GM19324 (cell line): ENCODE data around the gene FAM24A.
"Not testable (repeated sequence)": the region's sequence is repeated elsewhere in the genome, so short reads cannot be mapped to it uniquely, and the experiment has no call there.

Experiments used
- ATAC-seq: cut with Tn5 transposase; IDR thresholded peaks from one replicate; pipeline ENCODE4 v1.9.1; 2021; ENCODE audit warnings: mild to moderate bottlenecking, moderate library complexity; ENCODE audit not compliant: unreplicated experiment, low FRiP score

The FAM24A gene

DNA sequence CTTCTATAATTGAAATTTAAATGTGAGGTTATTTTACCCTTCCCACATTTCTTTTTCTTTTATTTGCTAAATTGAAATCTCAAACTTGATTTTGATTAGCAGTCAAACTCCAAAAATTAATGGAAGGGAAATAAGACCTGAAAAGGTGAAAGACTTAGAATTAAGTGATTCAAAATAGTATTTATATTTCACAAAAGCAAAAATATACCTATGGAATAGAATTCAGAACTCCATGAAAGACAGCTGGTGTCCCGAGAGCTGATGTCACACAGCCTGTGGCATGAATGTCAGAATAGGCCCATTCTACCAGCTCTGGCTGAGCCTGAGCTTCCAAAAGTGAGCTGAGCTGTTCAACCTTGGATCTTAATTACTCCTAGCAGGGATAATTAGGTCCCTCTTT, at the start of gene FAM24A:
FAM24A (plus strand) TSS at position 301 of the 400 bp plus-strand sequence. CDS start 1,025 bp downstream, outside the sequence.
- ATAC-seq = no peak

- ATAC-seq = no peak
Observed at GRCh38 chr10:122861711-122862161, 48.7 kb upstream of the FAM24A start.

- ATAC-seq = no peak
Observed at GRCh38 chr10:122863216-122864193, 46.9 kb upstream of the FAM24A start.

DNA sequence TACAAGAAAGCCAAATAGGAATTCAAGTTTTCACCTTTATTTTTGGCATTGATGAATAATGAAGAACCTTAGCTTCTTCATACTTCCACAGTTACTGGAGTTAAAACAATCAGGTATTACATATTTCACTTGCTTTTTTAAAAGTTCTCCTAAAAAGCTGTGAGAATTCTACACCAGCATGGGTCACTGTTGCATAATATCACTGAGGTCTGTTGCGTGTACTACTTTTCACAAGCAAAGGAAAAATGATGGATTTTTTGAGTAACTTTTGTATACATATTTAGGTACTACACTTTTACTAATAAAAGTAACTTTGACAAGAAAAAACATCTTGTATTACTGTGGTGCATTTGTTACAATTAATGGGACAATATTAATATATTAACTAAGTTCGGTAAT, 46.2 kb upstream of the FAM24A start:
- no peak for ATAC-seq

DNA sequence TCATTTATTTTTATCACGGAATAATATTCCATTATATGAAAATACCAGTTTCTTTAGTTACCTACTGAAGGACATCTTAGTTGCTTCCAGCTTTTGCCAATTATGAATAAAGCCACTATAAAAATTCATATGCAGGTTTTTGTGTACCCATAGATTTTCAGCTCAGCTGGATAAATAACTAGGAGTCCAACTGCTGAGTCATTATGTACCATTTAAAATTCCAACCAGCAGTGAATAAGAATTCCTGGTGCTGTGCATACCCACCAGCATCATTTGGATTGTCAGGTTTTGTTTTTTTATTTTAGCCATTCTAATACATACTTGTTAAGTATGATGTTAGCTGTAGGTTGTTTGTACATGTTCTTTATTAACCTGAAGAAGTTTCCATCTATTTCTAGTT, 45.5 kb upstream of the FAM24A start:
- ATAC-seq = no peak

GRCh38 chr10:122866757-122867482, 43.5 kb upstream of the FAM24A start:
- ATAC-seq = not testable (repeated sequence)

GRCh38 chr10:122868768-122869167, 41.6 kb upstream of the FAM24A start:
- ATAC-seq = not testable (repeated sequence)

GRCh38 chr10:122871947-122872346, 38.5 kb upstream of the FAM24A start:
- not testable (repeated sequence) for ATAC-seq

GRCh38 chr10:122875843-122876466, 34.5 kb upstream of the FAM24A start:
- no peak for ATAC-seq

DNA sequence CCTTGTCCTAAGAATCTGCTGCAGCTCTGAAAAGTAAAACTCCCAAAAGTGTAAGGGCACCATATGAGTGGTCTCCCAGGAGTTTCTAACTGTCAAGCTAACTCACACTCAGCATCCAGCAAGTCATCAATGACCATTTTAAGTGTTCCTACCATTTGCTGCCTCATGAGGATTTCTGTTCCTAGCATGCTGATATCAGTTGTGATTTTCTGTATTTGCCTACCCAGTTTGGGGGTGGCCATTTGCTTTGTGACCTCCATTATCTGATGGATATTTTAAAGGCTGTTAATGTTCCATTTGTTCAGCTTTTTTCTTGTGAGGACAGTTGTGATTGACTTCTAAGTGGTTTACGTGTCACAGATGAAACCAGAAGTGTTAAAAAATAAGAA, 33.9 kb upstream of the FAM24A start:
- no peak for ATAC-seq

DNA sequence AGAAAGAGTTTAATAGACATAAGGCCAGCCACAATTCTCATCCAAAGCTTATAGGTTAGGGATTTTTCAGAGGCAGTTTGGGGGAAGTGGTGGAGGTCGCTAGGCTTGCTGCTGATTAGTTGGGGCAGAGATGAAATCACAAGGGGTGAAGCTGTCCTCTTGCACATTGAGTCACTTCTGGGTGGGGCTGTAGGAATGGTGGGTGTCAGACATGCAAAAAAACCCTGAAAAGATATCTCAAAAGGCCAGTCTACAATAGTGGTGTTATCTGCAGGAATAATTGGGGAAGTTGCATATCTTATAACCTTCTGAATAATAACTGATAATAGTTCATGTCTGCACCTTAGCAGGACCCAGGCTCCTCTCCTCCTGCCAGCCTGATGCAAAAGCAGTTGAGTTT, 33.1 kb upstream of the FAM24A start:
- no peak for ATAC-seq

DNA sequence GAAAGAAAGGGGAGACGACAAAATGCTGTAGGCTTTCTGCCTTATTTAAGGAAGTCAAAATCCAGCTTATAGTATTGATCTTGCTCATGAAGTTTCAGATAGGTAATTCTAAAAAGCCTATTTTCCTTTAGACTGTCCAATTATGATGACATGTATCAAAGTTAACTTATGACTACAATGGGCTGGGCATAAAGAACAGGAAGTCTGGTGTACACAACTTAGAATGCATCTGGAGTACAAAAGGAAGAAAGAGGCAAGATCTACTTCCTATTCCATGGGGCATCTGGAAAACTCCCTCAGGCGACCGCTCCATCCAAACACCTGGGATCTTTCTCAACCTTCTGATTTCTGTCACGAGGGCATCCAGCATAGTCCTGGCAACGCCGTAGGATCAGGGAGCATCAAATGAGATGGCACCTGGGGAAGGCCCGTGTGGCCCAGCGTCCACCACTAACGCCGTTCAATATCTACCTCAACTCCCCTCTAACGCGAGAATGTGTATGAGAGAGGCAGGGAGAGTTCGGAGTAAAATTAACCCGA, 31.5 kb upstream of the FAM24A start:
- ATAC-seq = peak; percentile 26

- peak; percentile 76 for ATAC-seq
Observed at GRCh38 chr10:122879339-122880273, 30.8 kb upstream of the FAM24A start, which contains the start of gene FAM24B. TSS of gene FAM24B (minus strand) at chr10:122879581. CDS start at chr10:122850515, 29,066 bp downstream.

- no peak for ATAC-seq
Observed at GRCh38 chr10:122882766-122883165, 27.6 kb upstream of the FAM24A start.

DNA sequence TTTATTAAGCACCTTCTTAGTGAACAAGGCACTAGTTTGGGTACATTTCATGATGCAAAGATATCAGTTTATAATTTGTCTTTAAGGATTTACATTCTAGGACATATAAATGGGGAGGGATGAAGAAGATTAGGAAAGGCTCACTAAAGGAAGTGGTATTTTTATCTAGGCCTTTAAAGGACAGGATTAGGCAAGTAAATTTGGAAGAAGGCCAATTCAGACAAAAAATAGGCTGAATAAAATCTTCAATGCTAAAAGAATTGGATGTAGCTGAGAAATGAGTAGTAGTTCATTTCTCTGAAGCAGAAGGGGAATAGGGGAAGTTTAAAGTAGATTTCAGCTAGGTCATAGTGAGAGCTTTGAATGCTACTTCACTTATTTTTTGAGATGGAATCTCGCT, 26.2 kb upstream of the FAM24A start:
- no peak for ATAC-seq

DNA sequence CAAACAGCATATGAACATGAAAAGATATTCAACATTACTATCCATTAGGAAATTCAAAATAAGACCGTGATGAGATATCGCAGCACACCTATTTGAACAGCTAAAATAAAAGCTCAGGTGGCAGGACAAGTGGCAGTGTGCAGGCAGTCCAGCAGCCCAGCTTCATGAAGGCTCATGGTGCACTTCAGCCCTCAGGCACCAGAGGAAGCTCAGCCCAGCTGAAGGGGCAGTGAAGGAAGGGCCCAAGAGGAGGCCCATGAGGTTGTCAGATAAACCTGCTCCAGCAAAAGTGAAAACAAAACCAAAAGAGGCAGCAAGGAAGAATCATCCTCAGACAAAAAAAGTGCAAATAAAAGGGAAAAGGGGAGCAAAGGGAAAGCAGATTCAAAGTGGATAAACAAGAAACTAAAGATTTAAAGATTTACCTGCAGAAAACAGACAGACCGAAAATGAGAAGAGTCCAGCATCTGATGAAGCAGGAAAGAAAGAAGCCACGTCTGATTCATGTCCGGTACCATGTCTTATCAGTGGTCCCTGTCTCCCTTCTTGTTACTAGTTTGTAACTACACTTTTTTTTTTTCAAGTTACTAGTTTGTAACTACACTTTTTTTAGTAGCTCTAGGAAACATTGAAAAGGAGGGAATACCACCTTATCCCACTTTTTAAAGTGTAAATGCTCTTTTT, 16.0 kb upstream of the FAM24A start:
- ATAC-seq = no peak

GRCh38 chr10:122903861-122904260, 6.5 kb upstream of the FAM24A start:
- ATAC-seq = not testable (repeated sequence)

DNA sequence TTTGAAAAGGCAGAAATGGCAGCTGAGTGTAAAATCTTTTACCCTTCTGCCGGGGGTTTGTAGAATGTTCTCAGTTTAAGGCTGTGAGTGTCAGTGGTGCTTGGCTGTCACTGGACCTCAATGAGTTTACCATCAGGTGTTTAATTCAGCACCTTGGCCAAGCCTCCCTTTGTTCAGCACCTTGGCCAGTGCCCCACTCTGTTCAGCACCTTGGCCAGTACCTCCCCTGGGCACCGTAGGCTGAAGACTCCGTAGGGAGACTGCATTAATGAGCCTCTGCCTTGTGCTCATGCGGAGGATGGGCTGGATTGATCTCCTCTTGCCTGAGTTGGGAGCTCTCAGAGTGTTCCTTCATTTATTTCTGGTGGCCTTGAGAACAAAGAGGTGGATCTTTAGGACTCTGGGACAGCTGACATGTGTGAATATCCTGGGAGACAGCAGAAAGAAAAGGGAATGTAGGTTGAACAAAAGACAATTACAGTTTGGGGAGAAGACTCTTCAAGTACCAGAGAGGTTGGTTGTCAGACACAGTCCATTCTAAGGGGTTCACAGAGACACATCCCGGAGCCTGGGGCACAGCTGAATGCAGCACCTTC, 1.6 kb downstream of the FAM24A start:
- no peak for ATAC-seq
